KMS-11 (cell line): Measurements from ENCODE around the gene SPAG5.

Source experiments
- H2AFZ ChIP-seq: fragments of 200-600 bp; sonication (generic); 2 replicates; pipeline ENCODE4 v1.6.1; 2016; ENCODE audit warnings: antibody characterized with exemption, mixed run types, low read depth
- H3K27ac ChIP-seq: fragments of 200-600 bp; sonication (generic); 2 replicates; pipeline ENCODE4 v1.6.1; 2016; ENCODE audit warnings: mild to moderate bottlenecking, mixed run types
- H3K27me3 ChIP-seq: fragments of 200-600 bp; sonication (generic); 2 replicates; pipeline ENCODE4 v1.6.1; 2017; ENCODE audit warnings: mild to moderate bottlenecking, low read depth, mixed run types, moderate library complexity; ENCODE audit not compliant: insufficient read depth
- H3K36me3 ChIP-seq: fragments of 200-600 bp; sonication (generic); 2 replicates; pipeline ENCODE4 v1.6.1; 2017; ENCODE audit warnings: mild to moderate bottlenecking, mixed run types; ENCODE audit not compliant: insufficient read depth
- H3K4me1 ChIP-seq: fragments of 200-600 bp; sonication (generic); 2 replicates; pipeline ENCODE4 v1.6.1; 2016; ENCODE audit warnings: mild to moderate bottlenecking, low read depth, mixed run types; ENCODE audit not compliant: poor library complexity, severe bottlenecking
- H3K4me2 ChIP-seq: fragments of 200-600 bp; sonication (generic); 2 replicates; pipeline ENCODE4 v1.7.0; 2016; ENCODE audit warnings: mild to moderate bottlenecking, mixed run types
- H3K4me3 ChIP-seq: fragments of 200-600 bp; sonication (generic); IDR thresholded peaks from 2 replicates; pipeline ENCODE4 v1.6.1; 2017; ENCODE audit warnings: low read depth, low read length, mixed read lengths; ENCODE audit not compliant: insufficient read depth
- H3K79me2 ChIP-seq: fragments of 200-600 bp; sonication (generic); 2 replicates; pipeline ENCODE4 v1.6.1; 2016; ENCODE audit warnings: low read depth, mixed run types; ENCODE audit not compliant: insufficient read depth
- H3K9ac ChIP-seq: fragments of 200-600 bp; sonication (generic); 2 replicates; pipeline ENCODE4 v1.6.1; 2016; ENCODE audit warnings: mild to moderate bottlenecking, mixed run types
- H4K20me1 ChIP-seq: fragments of 200-600 bp; sonication (generic); 2 replicates; pipeline ENCODE4 v1.6.1; 2016; ENCODE audit warnings: mild to moderate bottlenecking, mixed run types; ENCODE audit not compliant: insufficient read depth
- TF ChIP-seq, protein P1 (sequence below): fragments of 200-600 bp; sonication (generic); conservative IDR thresholded peaks from 2 replicates; pipeline ENCODE4 v1.6.1; 2017; ENCODE audit warnings: low read depth, mild to moderate bottlenecking, antibody characterized with exemption, low read length, moderate library complexity, mixed read lengths

The SPAG5 gene

DNA sequence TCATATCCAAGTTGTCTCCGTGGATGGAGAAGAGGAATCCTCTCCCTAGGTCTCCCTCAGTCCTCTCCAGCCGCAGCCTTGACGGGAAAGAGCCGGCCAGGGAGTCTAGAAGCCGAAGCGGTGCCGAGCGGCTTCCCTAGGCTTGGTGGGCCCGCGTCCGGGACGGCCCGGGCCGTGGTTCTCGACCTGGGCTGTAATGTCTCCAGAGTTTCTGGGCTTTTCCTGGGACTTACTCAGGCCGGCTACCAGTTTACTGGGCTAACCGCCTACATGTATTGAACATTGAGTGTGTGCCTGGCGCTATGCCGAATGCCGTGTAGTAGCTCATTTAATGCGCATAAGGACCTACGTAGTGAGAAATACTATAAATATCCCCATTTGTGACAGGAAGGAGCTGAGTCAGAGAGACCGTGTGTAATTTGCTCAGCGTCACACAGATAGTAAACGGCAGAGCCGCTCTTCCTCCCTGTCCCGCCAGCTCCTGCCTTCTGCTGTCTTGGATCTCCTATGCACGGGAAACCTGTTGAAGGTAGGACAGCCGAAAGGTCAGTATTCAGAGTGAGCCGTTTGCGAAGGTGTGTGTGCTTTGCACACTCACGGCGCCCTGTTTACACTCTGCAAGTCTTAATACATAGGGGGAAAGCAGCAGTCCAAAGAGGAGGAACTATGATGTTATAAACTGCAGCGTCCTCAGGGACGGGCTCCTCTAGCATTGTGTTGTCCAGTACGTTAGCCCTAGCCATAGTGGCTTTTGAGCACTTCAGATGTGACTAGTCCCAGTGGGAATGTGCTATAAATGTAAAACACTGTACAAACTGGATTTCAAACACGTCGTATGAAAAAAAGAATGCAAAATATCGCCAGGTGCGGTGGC lies 723 bp upstream of the SPAG5 start:
- Histone ChIP-seq H3K4me3 (no peak overlapping the region), H3K4me2 (peak overlapping the region; percentile 78), H3K79me2 (peaks cover 38% of the 10 kb centered on the region), H3K9ac (peak overlapping the region; percentile 79), H3K27me3 (no peaks in the 10 kb centered on the region), H2AFZ (peak overlapping the region; percentile 91), H3K27ac (peak overlapping the region; percentile 88), H3K36me3 (no peaks in the 10 kb centered on the region; the same call in 1 of the 2 replicates), H4K20me1 (no peaks in the 10 kb centered on the region), H3K4me1 (peaks cover 19% of the 10 kb centered on the region)
- TF ChIP-seq, protein P1, sequence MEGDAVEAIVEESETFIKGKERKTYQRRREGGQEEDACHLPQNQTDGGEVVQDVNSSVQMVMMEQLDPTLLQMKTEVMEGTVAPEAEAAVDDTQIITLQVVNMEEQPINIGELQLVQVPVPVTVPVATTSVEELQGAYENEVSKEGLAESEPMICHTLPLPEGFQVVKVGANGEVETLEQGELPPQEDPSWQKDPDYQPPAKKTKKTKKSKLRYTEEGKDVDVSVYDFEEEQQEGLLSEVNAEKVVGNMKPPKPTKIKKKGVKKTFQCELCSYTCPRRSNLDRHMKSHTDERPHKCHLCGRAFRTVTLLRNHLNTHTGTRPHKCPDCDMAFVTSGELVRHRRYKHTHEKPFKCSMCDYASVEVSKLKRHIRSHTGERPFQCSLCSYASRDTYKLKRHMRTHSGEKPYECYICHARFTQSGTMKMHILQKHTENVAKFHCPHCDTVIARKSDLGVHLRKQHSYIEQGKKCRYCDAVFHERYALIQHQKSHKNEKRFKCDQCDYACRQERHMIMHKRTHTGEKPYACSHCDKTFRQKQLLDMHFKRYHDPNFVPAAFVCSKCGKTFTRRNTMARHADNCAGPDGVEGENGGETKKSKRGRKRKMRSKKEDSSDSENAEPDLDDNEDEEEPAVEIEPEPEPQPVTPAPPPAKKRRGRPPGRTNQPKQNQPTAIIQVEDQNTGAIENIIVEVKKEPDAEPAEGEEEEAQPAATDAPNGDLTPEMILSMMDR: no peak

GRCh38 chr17:28598389-28598788 lies 436 bp downstream of the SPAG5 start:
- Histone ChIP-seq H3K4me3 (no peak overlapping the region), H3K27ac (peak overlapping the region; percentile 88), H4K20me1 (no peaks in the 10 kb centered on the region), H3K4me2 (peak overlapping the region; percentile 78), H2AFZ (peak overlapping the region; percentile 91), H3K27me3 (no peaks in the 10 kb centered on the region), H3K79me2 (peaks cover 38% of the 10 kb centered on the region), H3K36me3 (no peaks in the 10 kb centered on the region; the same call in 1 of the 2 replicates), H3K9ac (peak overlapping the region; percentile 79), H3K4me1 (peaks cover 19% of the 10 kb centered on the region)
- TF ChIP-seq, protein P1: no peak

DNA sequence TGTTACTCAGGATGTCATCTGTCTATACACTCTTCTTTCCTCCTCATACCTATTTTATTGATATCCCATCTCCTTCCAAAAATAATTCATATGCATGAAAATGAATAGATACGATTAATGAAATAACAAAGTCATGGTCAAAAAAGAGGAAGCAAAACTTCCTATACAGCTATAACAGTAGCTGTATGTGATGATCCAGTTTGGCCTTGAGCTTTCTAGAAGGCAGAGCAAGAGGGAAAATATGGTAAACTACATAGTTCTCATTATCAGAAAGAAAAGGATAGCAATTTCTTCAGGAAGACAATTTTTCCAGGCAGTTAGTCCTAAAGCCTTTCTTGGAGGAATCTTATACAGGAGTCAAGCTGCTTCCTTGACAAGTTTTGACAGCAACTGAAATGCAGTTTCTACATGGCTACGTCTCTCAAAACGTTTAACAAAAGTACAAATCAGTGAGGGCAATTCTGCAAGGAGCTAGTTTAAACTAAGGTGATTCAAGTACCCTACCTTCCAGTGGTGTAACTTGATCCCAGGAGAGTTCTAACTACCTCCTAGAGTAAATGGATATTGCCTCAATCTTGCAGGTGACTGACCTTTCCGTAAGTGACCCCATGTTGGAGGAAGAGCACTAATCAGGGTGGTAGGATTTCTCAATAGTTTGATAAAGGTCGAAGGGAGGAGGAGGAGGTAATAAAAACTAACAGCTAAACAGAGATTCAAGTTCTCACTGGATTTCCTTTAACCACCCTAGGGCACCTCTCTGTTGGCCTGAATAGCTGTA lies 1.0 kb downstream of the SPAG5 start:
- TF ChIP-seq, protein P1: no peak
- peak overlapping the region; percentile 91; the same call in 1 of the 2 replicates for H2AFZ ChIP-seq
- H3K4me3 ChIP-seq: no peak overlapping the region
- peak overlapping the region; percentile 79 for H3K9ac ChIP-seq
- peaks cover 19% of the 10 kb centered on the region for H3K4me1 ChIP-seq
- peak overlapping the region; percentile 88; the same call in 1 of the 2 replicates for H3K27ac ChIP-seq
- peak overlapping the region; percentile 78 for H3K4me2 ChIP-seq
- peaks cover 38% of the 10 kb centered on the region for H3K79me2 ChIP-seq
- H4K20me1 ChIP-seq: no peaks in the 10 kb centered on the region
- no peaks in the 10 kb centered on the region for H3K27me3 ChIP-seq
- H3K36me3 ChIP-seq: peaks cover 3% of the 10 kb centered on the region; the same call in 1 of the 2 replicates

- Histone ChIP-seq H2AFZ (no peak overlapping the region), H3K9ac (no peak overlapping the region), H3K79me2 (peaks cover 24% of the 10 kb centered on the region), H3K27me3 (no peaks in the 10 kb centered on the region), H4K20me1 (no peaks in the 10 kb centered on the region; the same call in 1 of the 2 replicates), H3K4me3 (no peak overlapping the region), H3K27ac (no peak overlapping the region), H3K36me3 (peaks cover 24% of the 10 kb centered on the region; the same call in 1 of the 2 replicates), H3K4me2 (no peak overlapping the region), H3K4me1 (peaks cover 2% of the 10 kb centered on the region)
- TF ChIP-seq, protein P1: no peak
Measured at GRCh38 chr17:28592260-28592659, 6.6 kb downstream of the SPAG5 start.
